Gastrocnemius medialis (tissue), 4 donors: ENCODE results near the gene PTPN22. TPM values are rescaled to one million over a fixed set of nuclear protein-coding genes. Genes with fewer than 3 reads are reported as not detected.

Experiments used
- ATAC-seq, 2 donors: fragments of 150-250 bp; one replicate each; pipeline ENCODE4 v1.9.1; 2016
- DNase-seq, 2 donors: peaks; one replicate each; pipeline ENCODE4 v3.0.0-alpha.2; 2019
- H3K27ac ChIP-seq, 4 donors: fragments of 200-600 bp; sonication (generic); 1 replicate in 1 of 4; 2 replicates in 3 of 4; pipeline ENCODE4 v1.5.1; 2016 to 2018; ENCODE audit warnings: mild to moderate bottlenecking in 2 of 4, moderate library complexity in 1 of 4
- H3K27me3 ChIP-seq, 3 donors: fragments of 200-600 bp; sonication (generic) in 2 of 3; 1 replicate in 1 of 3; 2 replicates in 2 of 3; pipeline versions ENCODE4 v1.5.1 to v1.6.0; 2016 to 2019; ENCODE audit warnings: mild to moderate bottlenecking in 1 of 3, moderate library complexity in 1 of 3
- H3K36me3 ChIP-seq, 2 donors: fragments of 200-600 bp; sonication (generic) in 1 of 2; one replicate each; pipeline ENCODE4 v1.5.1; 2017 to 2018
- H3K4me1 ChIP-seq, 2 donors: fragments of 200-600 bp; sonication (generic) in 1 of 2; one replicate each; pipeline ENCODE4 v1.5.1; 2016 to 2017; ENCODE audit warnings: mild to moderate bottlenecking in 2 of 2
- H3K4me3 ChIP-seq, 4 donors: fragments of 200-600 bp; sonication (generic) in 3 of 4; 1 replicate in 1 of 4; 2 replicates in 3 of 4; pipeline ENCODE4 v1.5.1; 2016 to 2019; ENCODE audit warnings: mild to moderate bottlenecking in 2 of 4
- H3K9me3 ChIP-seq, 3 donors: fragments of 200-600 bp; sonication (generic) in 2 of 3; 1 replicate in 1 of 3; 2 replicates in 2 of 3; pipeline ENCODE4 v1.5.1; 2016 to 2019
- CTCF ChIP-seq, 5 experiments: fragments of 450-650 bp in 3 of 5; fragments of 200-600 bp in 2 of 5; sonication (generic) in 2 of 5; IDR thresholded peaks in 4 of 5; conservative IDR thresholded peaks in 1 of 5; 1 replicate in 4 of 5; 2 replicates in 1 of 5; pipeline ENCODE4 v1.5.1; 2016 to 2019; ENCODE audit warnings: antibody characterized with exemption in 5 of 5, mild to moderate bottlenecking in 3 of 5, moderate library complexity in 3 of 5
- POLR2A ChIP-seq, 2 donors: fragments of 450-650 bp; IDR thresholded peaks; one replicate each; pipeline ENCODE4 v1.6.1; 2017; ENCODE audit warnings: antibody characterized with exemption in 2 of 2, mild to moderate bottlenecking in 2 of 2, moderate library complexity in 2 of 2
- in situ Hi-C, 4 donors: fragments of 200-750 bp; cut with MboI; loops; one replicate each; pipeline versions ENCODE4 v1.15.0 to v1.8.0; 2017; ENCODE audit warnings: low sequenced_read_pairs in 4 of 4
- intact Hi-C: fragments of 100-400 bp; cut with DNase I; formaldehyde crosslinking; loops from one replicate; pipeline ENCODE4 v1.15.1; 2023; ENCODE audit warnings: low total_unique reads
- total RNA-seq, 4 donors: library from RNA; depleted of rRNA; stranded (reverse); fragments of >200 nt; gene quantifications; one replicate each; pipeline versions ENCODE4 v1.1.0 to v1.2.3, GENCODE V29; 2016

Gene PTPN22
- total RNA-seq, 4 donors from 2014 or later = 0.10 to 1.7 (median 0.63) TPM

- DNase-seq = no peak
- intact Hi-C loops = loop anchor here (10.0 kb wide), 1 partner anchor 700 kb away; no protein-coding TSS in a partner anchor
- Histone ChIP-seq H3K9me3 (no peaks in the 10 kb centered on the region), H3K27me3 (no peaks in the 10 kb centered on the region), H3K4me1 (peaks cover 49 to 81% of the 10 kb centered on the region in 2 donors), H3K27ac (peak overlapping the region in 3 of 4 donors; percentile 9 to 57 (median 22)), H3K4me3 (no peak overlapping the region), H3K36me3 (no peaks in the 10 kb centered on the region)
- no peak for TF ChIP-seq CTCF (IDR thresholded peaks at IDR 0.05 in 4 of 5, conservative IDR thresholded peaks at IDR 0.05 in 1 of 5)
- no peak for TF ChIP-seq POLR2A (IDR thresholded peaks at IDR 0.05)
- in situ Hi-C loops = no loop called here
- no peak for ATAC-seq
Measured at GRCh38 chr1:113805256-113805531, 66.3 kb downstream of the PTPN22 start.

- Histone ChIP-seq H3K27ac (peak overlapping the region in 3 of 4 donors; percentile 22 to 57 (median 34)), H3K36me3 (no peaks in the 10 kb centered on the region), H3K9me3 (no peaks in the 10 kb centered on the region), H3K4me1 (peaks cover 49 to 81% of the 10 kb centered on the region in 2 donors), H3K4me3 (peak overlapping the region in 1 of 4 donors; percentile 5), H3K27me3 (no peaks in the 10 kb centered on the region)
- intact Hi-C loops (loop anchor here (10.0 kb wide), 1 partner anchor 700 kb away; no protein-coding TSS in a partner anchor), in situ Hi-C loops (no loop called here)
- DNase-seq (no peak), ATAC-seq (peak; percentile 63 to 67)
- TF ChIP-seq CTCF (IDR thresholded peaks at IDR 0.05 in 4 of 5, conservative IDR thresholded peaks at IDR 0.05 in 1 of 5) = no peak
- TF ChIP-seq POLR2A (IDR thresholded peaks at IDR 0.05) = no peak
Measured at GRCh38 chr1:113804421-113805255, 66.9 kb downstream of the PTPN22 start.

- ATAC-seq = no peak
- Histone ChIP-seq H3K9me3 (no peaks in the 10 kb centered on the region), H3K27me3 (no peaks in the 10 kb centered on the region), H3K27ac (no peak overlapping the region), H3K4me3 (no peak overlapping the region), H3K4me1 (peaks cover 53 to 77% of the 10 kb centered on the region in 2 donors), H3K36me3 (no peaks in the 10 kb centered on the region)
- TF ChIP-seq CTCF (IDR thresholded peaks at IDR 0.05 in 4 of 5, conservative IDR thresholded peaks at IDR 0.05 in 1 of 5) (no peak), POLR2A (IDR thresholded peaks at IDR 0.05) (no peak)
- intact Hi-C loops (loop anchor here (10.0 kb wide), 1 partner anchor 702 kb away; no protein-coding TSS in a partner anchor), in situ Hi-C loops (no loop called here)
- DNase-seq = no peak
Measured at GRCh38 chr1:113802367-113803007, 69.0 kb downstream of the PTPN22 start.

GRCh38 chr1:113800487-113800886 lies 71.0 kb downstream of the PTPN22 start:
- no peaks in the 10 kb centered on the region for H3K36me3 ChIP-seq
- no peaks in the 10 kb centered on the region for H3K9me3 ChIP-seq
- ATAC-seq (no peak), DNase-seq (no peak)
- peak overlapping the region in 1 of 4 donors; percentile 17 for H3K27ac ChIP-seq
- peaks cover 61 to 73% of the 10 kb centered on the region in 2 donors for H3K4me1 ChIP-seq
- no peaks in the 10 kb centered on the region for H3K27me3 ChIP-seq
- intact Hi-C loops = loop anchor here (10.0 kb wide), 1 partner anchor 704 kb away; no protein-coding TSS in a partner anchor
- H3K4me3 ChIP-seq = no peak overlapping the region
- TF ChIP-seq POLR2A (IDR thresholded peaks at IDR 0.05) = no peak
- no peak for TF ChIP-seq CTCF (IDR thresholded peaks at IDR 0.05 in 4 of 5, conservative IDR thresholded peaks at IDR 0.05 in 1 of 5)
- in situ Hi-C loops = no loop called here
